OCI-LY7 (cell line): Measurements from ENCODE around the gene MMAA. TPM values are rescaled to one million over a fixed set of nuclear protein-coding genes. Genes with fewer than 3 reads are reported as not detected.
"Not testable (repeated sequence)": the region's sequence is repeated elsewhere in the genome, so short reads cannot be mapped to it uniquely, and the experiment has no call there.

Experiments
- BruUV-seq: library from RNA; stranded (reverse); fragments of 400-500 nt; replicated peaks from 2 replicates; lab custom pipeline; 2021; lab: Mats Ljungman, UMichigan
- CTCF ChIA-PET: fragments of 300-600 bp; sonication (Branson Sonifier 250); formaldehyde crosslinking; loops from one replicate; lab custom pipeline; 2022; ENCODE audit warnings: antibody characterized with exemption; ENCODE audit not compliant: unreplicated experiment; lab: Charles Lee
- POLR2A ChIA-PET: fragments of 300-600 bp; sonication (Branson Sonifier 250); formaldehyde crosslinking; loops from one replicate; lab custom pipeline; 2022; ENCODE audit warnings: antibody characterized with exemption; lab: Charles Lee
- DNase-seq: peaks from one replicate; pipeline ENCODE4 v3.0.0-alpha.2; 2015; ENCODE audit warnings: low spot score
- H2AFZ ChIP-seq: fragments of 200-600 bp; sonication (generic), shearing (Covaris generic); 2 replicates; pipeline ENCODE4 v1.6.1; 2014; ENCODE audit warnings: mild to moderate bottlenecking, antibody characterized with exemption, low read length, moderate library complexity
- H3K27ac ChIP-seq: fragments of 200-600 bp; sonication (generic); 2 replicates; pipeline ENCODE4 v1.5.1; 2014; ENCODE audit warnings: mixed run types, low read depth, mild to moderate bottlenecking, moderate library complexity, low read length, inconsistent platforms; ENCODE audit not compliant: poor library complexity, severe bottlenecking
- H3K36me3 ChIP-seq: fragments of 200-600 bp; sonication (generic); 2 replicates; pipeline ENCODE4 v1.6.1; 2014; ENCODE audit warnings: mild to moderate bottlenecking, antibody characterized with exemption, low read length, moderate library complexity, mixed read lengths; ENCODE audit not compliant: insufficient read depth
- H3K4me1 ChIP-seq: fragments of 200-600 bp; sonication (generic); 2 replicates; pipeline ENCODE4 v1.5.1; 2014; ENCODE audit warnings: mild to moderate bottlenecking, low read length; ENCODE audit not compliant: insufficient read depth, poor library complexity, severe bottlenecking
- H3K4me2 ChIP-seq: fragments of 200-600 bp; sonication (generic); 2 replicates; pipeline ENCODE4 v1.6.1; 2014; ENCODE audit warnings: mild to moderate bottlenecking, low read length
- H3K4me3 ChIP-seq: fragments of 200-600 bp; sonication (generic); 2 replicates; pipeline ENCODE4 v1.5.1; 2014; ENCODE audit warnings: mild to moderate bottlenecking, low read depth, low read length; ENCODE audit not compliant: poor library complexity, severe bottlenecking
- H3K79me2 ChIP-seq: fragments of 200-600 bp; sonication (generic); 2 replicates; pipeline ENCODE4 v1.6.1; 2016; ENCODE audit warnings: low read depth, mild to moderate bottlenecking, low read length, moderate library complexity, mixed read lengths; ENCODE audit not compliant: insufficient read depth
- H3K9me2 ChIP-seq: fragments of 200-600 bp; sonication (generic); 2 replicates; pipeline ENCODE4 v1.6.1; 2016; ENCODE audit warnings: mild to moderate bottlenecking, low read length, mixed read lengths; ENCODE audit not compliant: insufficient read depth
- H3K9me3 ChIP-seq: fragments of 200-600 bp; sonication (generic); 2 replicates; pipeline ENCODE4 v1.6.1; 2014; ENCODE audit warnings: mild to moderate bottlenecking, mixed run types, low read length, mixed read lengths
- H4K20me1 ChIP-seq: fragments of 200-600 bp; sonication (generic); 2 replicates; pipeline ENCODE4 v1.6.1; 2014; ENCODE audit warnings: mild to moderate bottlenecking, antibody characterized with exemption, low read length, moderate library complexity, mixed read lengths; ENCODE audit not compliant: insufficient read depth
- EZH2phosphoT487 ChIP-seq: fragments of 200-600 bp; sonication (generic); IDR thresholded peaks from 2 replicates; pipeline ENCODE4 v1.6.1; 2018; ENCODE audit warnings: low read depth, borderline replicate concordance, mild to moderate bottlenecking, mixed run types, antibody characterized with exemption, low read length, moderate library complexity, mixed read lengths
- intact Hi-C: fragments of 100-400 bp; cut with micrococcal nuclease; formaldehyde crosslinking; loops from one replicate; pipeline ENCODE4 v1.10.0; 2022; ENCODE audit not compliant: unreplicated experiment
- total RNA-seq, 2 experiments: library from RNA; depleted of rRNA in 1 of 2; stranded (reverse); fragments of >200 nt in 1 of 2; shearing (Covaris generic) in 1 of 2; gene quantifications; 2 replicates each; pipeline ENCODE4 v1.2.3, GENCODE V29; 2014 to 2022
- TF ChIP-seq, protein P1 (sequence below): fragments of 200-600 bp; sonication (generic); conservative IDR thresholded peaks from 2 replicates; pipeline ENCODE4 v1.5.1; 2014; ENCODE audit warnings: mild to moderate bottlenecking, antibody characterized with exemption, low read length, moderate library complexity, mixed read lengths

Gene MMAA
- total RNA-seq, 2 experiments from 2014 or later = 2.5 to 5.4 TPM

DNA sequence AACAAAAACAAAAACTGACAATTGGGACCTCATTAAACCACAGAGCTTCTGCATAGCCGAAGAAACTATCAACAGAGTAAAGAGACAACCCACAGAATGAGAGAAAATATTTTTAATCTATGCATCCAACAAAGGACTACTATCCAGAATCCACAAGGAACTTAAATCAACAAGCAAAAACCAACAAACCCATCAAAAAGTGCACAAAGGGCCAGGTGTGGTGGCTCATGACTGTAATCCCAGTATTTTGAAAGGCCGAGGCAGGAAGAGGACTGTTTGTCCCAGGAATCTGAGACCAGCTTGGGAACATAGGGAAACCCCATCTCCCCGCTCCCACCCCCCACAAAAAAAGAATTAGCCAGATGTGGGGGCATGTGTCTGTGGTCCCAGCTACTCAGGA lies 71.4 kb downstream of the MMAA start:
- Histone ChIP-seq H3K36me3 (no peaks in the 10 kb centered on the region), H3K27ac (no peak overlapping the region), H3K4me1 (no peaks in the 10 kb centered on the region), H2AFZ (no peak overlapping the region), H3K9me3 (no peaks in the 10 kb centered on the region), H3K79me2 (no peaks in the 10 kb centered on the region), H3K4me2 (no peak overlapping the region), H3K9me2 (no peaks in the 10 kb centered on the region), H4K20me1 (no peaks in the 10 kb centered on the region), H3K4me3 (no peak overlapping the region)
- DNase-seq = no peak
- POLR2A ChIA-PET = interaction anchor here (1.0 kb wide), 1 partner anchor 10 kb away, joined by 3 read pairs; the partner anchor contains the start of gene C4orf51
- TF ChIP-seq, protein P1, sequence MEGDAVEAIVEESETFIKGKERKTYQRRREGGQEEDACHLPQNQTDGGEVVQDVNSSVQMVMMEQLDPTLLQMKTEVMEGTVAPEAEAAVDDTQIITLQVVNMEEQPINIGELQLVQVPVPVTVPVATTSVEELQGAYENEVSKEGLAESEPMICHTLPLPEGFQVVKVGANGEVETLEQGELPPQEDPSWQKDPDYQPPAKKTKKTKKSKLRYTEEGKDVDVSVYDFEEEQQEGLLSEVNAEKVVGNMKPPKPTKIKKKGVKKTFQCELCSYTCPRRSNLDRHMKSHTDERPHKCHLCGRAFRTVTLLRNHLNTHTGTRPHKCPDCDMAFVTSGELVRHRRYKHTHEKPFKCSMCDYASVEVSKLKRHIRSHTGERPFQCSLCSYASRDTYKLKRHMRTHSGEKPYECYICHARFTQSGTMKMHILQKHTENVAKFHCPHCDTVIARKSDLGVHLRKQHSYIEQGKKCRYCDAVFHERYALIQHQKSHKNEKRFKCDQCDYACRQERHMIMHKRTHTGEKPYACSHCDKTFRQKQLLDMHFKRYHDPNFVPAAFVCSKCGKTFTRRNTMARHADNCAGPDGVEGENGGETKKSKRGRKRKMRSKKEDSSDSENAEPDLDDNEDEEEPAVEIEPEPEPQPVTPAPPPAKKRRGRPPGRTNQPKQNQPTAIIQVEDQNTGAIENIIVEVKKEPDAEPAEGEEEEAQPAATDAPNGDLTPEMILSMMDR = no peak
- no peak for TF ChIP-seq EZH2phosphoT487
- BruUV-seq = no TSS peak
- CTCF ChIA-PET = no interaction called here
- intact Hi-C loops = no loop called here

GRCh38 chr4:145691416-145691815 lies 72.2 kb downstream of the MMAA start:
- H3K4me1 ChIP-seq, intact Hi-C loops, H3K9me2 ChIP-seq, H3K36me3 ChIP-seq, CTCF ChIA-PET, H3K79me2 ChIP-seq, H3K4me2 ChIP-seq, H3K27ac ChIP-seq, BruUV-seq, H2AFZ ChIP-seq, H4K20me1 ChIP-seq, DNase-seq, H3K9me3 ChIP-seq, H3K4me3 ChIP-seq: not testable (repeated sequence)
- POLR2A ChIA-PET = interaction anchor here (0.6 to 1.0 kb wide), 2 partner anchors 11 to 420 kb away, joined by 3 read pairs; partner anchors contain the start of gene C4orf51

GRCh38 chr4:145694929-145695328 lies 75.7 kb downstream of the MMAA start:
- TF ChIP-seq, protein P1 = no peak
- TF ChIP-seq EZH2phosphoT487 = no peak
- Histone ChIP-seq H3K4me3 (no peak overlapping the region), H3K4me2 (no peak overlapping the region), H3K9me2 (no peaks in the 10 kb centered on the region), H3K79me2 (no peaks in the 10 kb centered on the region), H3K36me3 (no peaks in the 10 kb centered on the region), H3K9me3 (no peaks in the 10 kb centered on the region), H3K4me1 (no peaks in the 10 kb centered on the region), H2AFZ (no peak overlapping the region), H4K20me1 (no peaks in the 10 kb centered on the region), H3K27ac (no peak overlapping the region)
- ChIA-PET CTCF (no interaction called here), POLR2A (interaction anchor here (1.0 kb wide), 1 partner anchor 10 kb away, joined by 3 read pairs; no protein-coding TSS in a partner anchor)
- no TSS peak for BruUV-seq
- intact Hi-C loops = no loop called here
- DNase-seq = no peak
